ENCODE measurements around the gene UBE2I.

DNA sequence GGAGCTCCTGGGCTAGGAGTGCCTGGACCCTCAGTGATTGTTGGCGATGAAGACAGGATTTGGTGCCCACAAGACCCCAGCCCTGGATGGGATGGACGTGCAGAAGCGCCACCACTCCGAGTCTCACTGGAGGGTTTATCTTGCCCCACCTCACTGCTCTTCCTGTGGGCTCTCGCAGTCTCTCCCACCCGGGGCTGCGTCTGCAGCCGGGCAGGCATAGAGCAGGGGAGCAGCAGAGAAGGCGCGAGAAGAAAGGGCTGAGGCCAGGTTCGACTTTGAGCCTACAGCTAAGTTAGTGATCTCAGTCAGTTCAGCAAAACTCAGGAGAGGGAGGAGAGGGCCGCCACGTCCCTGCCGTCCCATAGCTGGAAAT lies 6.6 kb downstream of the UBE2I start:
- TF ChIP-seq GATA2 (IDR thresholded peaks at IDR 0.05; ENCODE audit: low read depth, low read length) (no peak), GATA3 (IDR thresholded peaks at IDR 0.05; ENCODE audit: low read depth, low read length) (no peak)

All from SH-SY5Y (cell line).